Measurements from ENCODE around the gene BOD1. TPM values are rescaled to one million over a fixed set of nuclear protein-coding genes. Genes with fewer than 3 reads are reported as not detected.

The BOD1 gene
- total and polyA plus RNA-seq, 9 of the 15 experiments (the other 6 are each of a cell fraction or from before 2014, with no cell fraction given): 10.1 to 31.6 (median 22.6) TPM

DNA sequence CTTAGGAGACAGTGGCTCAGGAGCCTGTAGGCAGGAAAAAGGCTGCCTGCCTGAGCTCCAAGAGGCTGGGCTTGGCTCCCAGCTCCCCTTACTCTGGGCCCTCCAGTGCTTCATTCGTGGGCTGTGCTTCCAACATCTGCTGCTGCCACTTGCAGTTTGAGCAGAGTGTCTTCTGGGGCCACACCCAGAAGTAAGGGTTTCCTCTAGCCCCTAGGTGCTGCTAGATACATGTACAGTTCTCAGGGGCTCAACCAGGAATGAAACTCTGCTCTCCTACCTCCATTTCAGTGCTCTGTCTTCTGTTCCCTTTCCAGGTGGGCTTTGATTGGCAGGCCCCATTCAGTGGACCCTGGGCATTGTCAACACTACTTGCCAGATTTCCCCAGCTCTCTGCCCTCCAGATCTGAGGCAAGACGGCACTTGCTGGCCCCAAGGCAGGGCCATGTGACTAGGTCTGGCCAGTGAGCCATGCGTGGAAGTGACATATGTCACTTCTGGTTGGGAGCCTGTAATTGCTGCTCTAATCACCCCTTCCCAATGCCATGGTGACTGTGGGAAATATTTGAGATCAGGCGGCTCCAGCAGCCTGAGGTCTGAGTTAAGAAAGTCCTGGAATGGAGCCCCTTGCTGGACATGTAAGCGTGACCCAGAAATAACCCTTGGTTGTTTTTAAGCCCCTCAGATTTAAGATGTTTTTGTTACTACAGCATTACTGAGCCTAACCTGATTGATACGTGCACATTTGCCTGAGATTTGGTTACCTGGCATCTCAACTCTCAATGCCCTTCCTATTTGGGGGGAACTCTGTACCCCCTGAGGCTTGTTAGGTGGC lies 9.4 kb upstream of the BOD1 start (continued):
- TF ChIP-seq CXXC5 (CRISPR knock-in tag; IDR thresholded peaks at IDR 0.05) (no peak; the same call in 1 of the 2 replicates), SMC3 (conservative IDR thresholded peaks at IDR 0.05; ENCODE audit: insufficient read depth, low read depth, low read length) (peak; percentile 34; the same call in 1 of the 2 replicates), FOXK2 (conservative IDR thresholded peaks at IDR 0.05 in 1 of 2, IDR thresholded peaks at IDR 0.05 in 1 of 2; ENCODE audit: low read depth in 2 of 2) (no peak), CTCF (IDR thresholded peaks at IDR 0.05 in 2 of 3, conservative IDR thresholded peaks at IDR 0.05 in 1 of 3; ENCODE audit: insufficient read depth in 2 of 3, low read depth in 1 of 3, low read length in 3 of 3) (peak; percentile 38 to 62 (median 53)), ZBTB8A (IDR thresholded peaks at IDR 0.05; ENCODE audit: partially characterized antibody) (no peak), HIVEP1 (CRISPR knock-in tag; IDR thresholded peaks at IDR 0.05) (no peak), PKNOX1 (IDR thresholded peaks at IDR 0.05) (peak; percentile 75), NCOA1 (IDR thresholded peaks at IDR 0.05; ENCODE audit: low read depth) (no peak), MECOM (CRISPR knock-in tag; IDR thresholded peaks at IDR 0.05) (0 out of 2 replicates have a peak, but pooled peaks have one; percentile 25), CAMTA2 (CRISPR knock-in tag; conservative IDR thresholded peaks at IDR 0.05) (no peak), HCFC1 (IDR thresholded peaks at IDR 0.05; ENCODE audit: low read depth, low read length) (no peak), TSC22D4 (tag; IDR thresholded peaks at IDR 0.05) (no peak), ZKSCAN1 (IDR thresholded peaks at IDR 0.05; ENCODE audit: low read depth, low read length) (no peak), SRSF1 (IDR thresholded peaks at IDR 0.05; ENCODE audit: low read depth, low read length) (no peak), ILK (tag; IDR thresholded peaks at IDR 0.05; ENCODE audit: borderline replicate concordance, low read depth) (no peak), CCAR2 (IDR thresholded peaks at IDR 0.05; ENCODE audit: low read depth, low read length) (no peak), SIN3B (IDR thresholded peaks at IDR 0.05; ENCODE audit: low read depth) (no peak), ESRRB (CRISPR knock-in tag; IDR thresholded peaks at IDR 0.05; ENCODE audit: borderline replicate concordance) (no peak)
- TF ChIP-seq, protein P1, sequence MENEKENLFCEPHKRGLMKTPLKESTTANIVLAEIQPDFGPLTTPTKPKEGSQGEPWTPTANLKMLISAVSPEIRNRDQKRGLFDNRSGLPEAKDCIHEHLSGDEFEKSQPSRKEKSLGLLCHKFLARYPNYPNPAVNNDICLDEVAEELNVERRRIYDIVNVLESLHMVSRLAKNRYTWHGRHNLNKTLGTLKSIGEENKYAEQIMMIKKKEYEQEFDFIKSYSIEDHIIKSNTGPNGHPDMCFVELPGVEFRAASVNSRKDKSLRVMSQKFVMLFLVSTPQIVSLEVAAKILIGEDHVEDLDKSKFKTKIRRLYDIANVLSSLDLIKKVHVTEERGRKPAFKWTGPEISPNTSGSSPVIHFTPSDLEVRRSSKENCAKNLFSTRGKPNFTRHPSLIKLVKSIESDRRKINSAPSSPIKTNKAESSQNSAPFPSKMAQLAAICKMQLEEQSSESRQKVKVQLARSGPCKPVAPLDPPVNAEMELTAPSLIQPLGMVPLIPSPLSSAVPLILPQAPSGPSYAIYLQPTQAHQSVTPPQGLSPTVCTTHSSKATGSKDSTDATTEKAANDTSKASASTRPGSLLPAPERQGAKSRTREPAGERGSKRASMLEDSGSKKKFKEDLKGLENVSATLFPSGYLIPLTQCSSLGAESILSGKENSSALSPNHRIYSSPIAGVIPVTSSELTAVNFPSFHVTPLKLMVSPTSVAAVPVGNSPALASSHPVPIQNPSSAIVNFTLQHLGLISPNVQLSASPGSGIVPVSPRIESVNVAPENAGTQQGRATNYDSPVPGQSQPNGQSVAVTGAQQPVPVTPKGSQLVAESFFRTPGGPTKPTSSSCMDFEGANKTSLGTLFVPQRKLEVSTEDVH (IDR thresholded peaks at IDR 0.05; ENCODE audit: low read depth, partially characterized antibody): no peak
- TF ChIP-seq, protein P2, sequence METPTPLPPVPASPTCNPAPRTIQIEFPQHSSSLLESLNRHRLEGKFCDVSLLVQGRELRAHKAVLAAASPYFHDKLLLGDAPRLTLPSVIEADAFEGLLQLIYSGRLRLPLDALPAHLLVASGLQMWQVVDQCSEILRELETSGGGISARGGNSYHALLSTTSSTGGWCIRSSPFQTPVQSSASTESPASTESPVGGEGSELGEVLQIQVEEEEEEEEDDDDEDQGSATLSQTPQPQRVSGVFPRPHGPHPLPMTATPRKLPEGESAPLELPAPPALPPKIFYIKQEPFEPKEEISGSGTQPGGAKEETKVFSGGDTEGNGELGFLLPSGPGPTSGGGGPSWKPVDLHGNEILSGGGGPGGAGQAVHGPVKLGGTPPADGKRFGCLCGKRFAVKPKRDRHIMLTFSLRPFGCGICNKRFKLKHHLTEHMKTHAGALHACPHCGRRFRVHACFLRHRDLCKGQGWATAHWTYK (CRISPR knock-in tag; IDR thresholded peaks at IDR 0.05): no peak

Data from K562 (cell line).